Left kidney (tissue), 2 donors: ENCODE data around the gene CACNA1B. TPM values are rescaled to one million over a fixed set of nuclear protein-coding genes. Genes with fewer than 3 reads are reported as not detected.
"Not testable (repeated sequence)": the region's sequence is repeated elsewhere in the genome, so short reads cannot be mapped to it uniquely, and the experiment has no call there.

ENCODE experiments used
- DNase-seq: peaks from one replicate; pipeline ENCODE4 v3.0.0-alpha.2; 2013
- polyA plus RNA-seq: library from polyadenylated mRNA; unstranded; fragments of 120-200 nt; gene quantifications from one replicate; pipeline ENCODE4 v1.2.1, GENCODE V29; 2013; ENCODE audit not compliant: insufficient read length

CACNA1B gene
- polyA plus RNA-seq, 1 donor = 0.52 TPM

- no peak for DNase-seq
Observed at GRCh38 chr9:138099803-138100598, 222.4 kb downstream of the CACNA1B start.

DNA sequence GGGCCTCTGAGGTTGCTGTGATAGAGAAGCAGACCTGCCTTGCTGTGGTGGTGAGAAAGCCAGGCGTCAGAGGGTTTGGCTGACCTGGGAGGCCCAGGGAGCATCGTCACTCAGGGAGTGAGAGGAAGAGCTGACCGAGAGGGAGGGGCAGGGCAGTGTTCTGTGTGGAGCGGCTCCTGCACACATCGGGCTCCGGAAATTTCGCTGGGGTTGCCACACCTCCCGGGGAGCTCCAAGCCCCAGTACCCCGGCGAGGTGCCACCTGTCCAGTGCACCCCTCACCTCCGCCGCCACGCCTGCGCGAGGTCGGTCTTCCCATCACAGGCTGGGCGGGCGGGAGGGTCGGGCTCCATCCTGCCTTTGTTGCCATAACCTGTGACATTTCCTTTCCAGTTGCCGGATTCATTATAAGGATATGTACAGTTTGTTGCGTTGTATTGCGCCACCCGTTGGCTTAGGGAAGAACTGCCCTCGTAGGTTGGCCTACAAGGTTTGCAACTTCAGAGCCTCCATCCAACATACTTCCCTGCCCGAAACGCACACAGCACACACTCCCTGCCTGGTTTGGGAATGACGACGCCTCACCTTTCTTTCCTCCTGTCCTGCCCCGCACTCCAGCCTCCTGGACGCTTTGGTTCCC, 223.2 kb downstream of the CACNA1B start:
- DNase-seq = no peak

GRCh38 chr9:138101444-138102234, 224.1 kb downstream of the CACNA1B start:
- no peak for DNase-seq

- DNase-seq = no peak
Observed at GRCh38 chr9:138102246-138103051, 224.9 kb downstream of the CACNA1B start.

- no peak for DNase-seq
Observed at GRCh38 chr9:138103111-138103848, 225.7 kb downstream of the CACNA1B start.

GRCh38 chr9:138103849-138104206, 226.2 kb downstream of the CACNA1B start:
- no peak for DNase-seq

GRCh38 chr9:138104251-138105122, 226.9 kb downstream of the CACNA1B start:
- no peak for DNase-seq

DNA sequence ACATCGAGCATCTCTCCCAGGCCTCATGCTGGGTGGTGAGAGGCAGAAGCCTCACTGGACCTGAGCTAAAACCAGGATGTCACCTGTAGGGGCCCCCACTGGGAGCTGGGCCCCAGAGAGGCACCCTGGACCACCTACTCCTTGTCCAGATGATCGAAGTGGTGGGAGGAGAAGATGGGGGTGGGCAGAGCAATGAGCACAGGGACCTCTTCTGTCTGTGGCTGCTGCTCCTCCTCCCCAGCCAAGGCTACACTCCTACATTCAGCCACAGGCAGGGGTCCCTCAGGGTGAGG, 227.5 kb downstream of the CACNA1B start:
- no peak for DNase-seq

- no peak for DNase-seq
Observed at GRCh38 chr9:138105561-138106505, 228.3 kb downstream of the CACNA1B start.

DNA sequence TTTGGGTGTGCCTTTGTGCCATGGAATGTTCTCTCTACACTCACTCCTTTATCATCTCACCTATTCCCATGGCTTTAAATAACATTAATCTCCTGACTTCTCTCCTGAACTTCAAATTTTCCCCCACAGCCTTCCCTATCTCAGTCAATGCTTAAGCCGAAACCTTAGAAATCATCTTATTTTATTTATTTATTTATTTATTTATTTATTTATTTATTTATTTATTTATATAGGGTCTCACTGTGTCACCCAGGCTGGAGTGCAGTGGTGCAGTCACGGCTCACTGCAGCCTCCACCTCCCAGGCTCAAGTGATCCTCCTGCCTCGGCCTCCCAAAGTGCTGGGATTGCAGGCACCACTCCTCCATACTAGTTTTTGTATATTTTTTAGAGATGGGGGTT, 229.5 kb downstream of the CACNA1B start:
- DNase-seq = not testable (repeated sequence)

DNA sequence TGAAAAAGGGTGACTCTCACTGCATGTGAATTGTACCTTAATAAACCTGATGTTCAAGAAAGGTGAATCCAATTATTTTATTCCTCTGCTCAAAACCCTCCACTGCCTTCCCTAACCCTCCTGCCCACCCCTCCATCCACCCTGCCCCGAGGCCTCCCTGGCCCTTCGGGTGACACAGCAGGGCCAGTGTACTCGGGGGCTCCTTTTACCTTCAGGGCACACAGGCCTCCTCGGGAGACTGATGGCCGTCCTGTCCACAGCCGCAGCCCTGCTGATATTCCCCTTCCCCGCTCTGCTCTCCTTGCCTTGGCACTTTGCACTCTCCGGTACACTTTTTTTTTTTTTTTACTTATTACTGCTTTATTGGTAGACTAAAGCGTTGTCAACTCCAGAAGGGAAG, 234.0 kb downstream of the CACNA1B start:
- no peak for DNase-seq

- DNase-seq = no peak
Observed at GRCh38 chr9:138112090-138112748, 234.6 kb downstream of the CACNA1B start.

GRCh38 chr9:138112791-138113600, 235.4 kb downstream of the CACNA1B start:
- DNase-seq = no peak

DNA sequence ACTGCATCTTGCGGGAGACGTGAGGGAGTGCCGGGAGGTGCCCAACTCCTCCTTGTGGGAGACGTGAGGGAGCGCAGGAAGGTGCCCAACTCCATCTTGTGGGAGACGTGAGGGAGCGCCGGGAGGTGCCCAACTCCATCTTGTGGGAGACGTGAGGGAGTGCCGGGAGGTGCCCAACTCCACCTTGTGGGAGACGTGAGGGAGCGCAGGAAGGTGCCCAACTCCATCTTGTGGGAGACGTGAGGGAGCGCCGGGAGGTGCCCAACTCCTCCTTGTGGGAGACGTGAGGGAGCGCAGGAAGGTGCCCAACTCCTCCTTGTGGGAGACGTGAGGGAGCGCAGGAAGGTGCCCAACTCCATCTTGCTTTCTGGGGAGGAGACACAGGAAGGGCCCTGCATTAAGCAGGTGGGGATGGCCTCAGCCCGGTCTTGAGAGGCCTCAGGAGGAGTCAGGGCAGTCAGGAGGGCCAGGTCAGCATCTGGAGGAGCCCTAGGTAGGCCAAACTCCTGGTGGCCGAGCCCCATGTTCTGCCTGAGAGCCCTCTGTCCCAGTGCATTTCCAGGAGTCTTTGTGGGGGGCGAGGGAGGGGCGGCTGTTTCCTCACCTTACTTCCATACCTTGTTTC, 236.2 kb downstream of the CACNA1B start:
- not testable (repeated sequence) for DNase-seq

DNA sequence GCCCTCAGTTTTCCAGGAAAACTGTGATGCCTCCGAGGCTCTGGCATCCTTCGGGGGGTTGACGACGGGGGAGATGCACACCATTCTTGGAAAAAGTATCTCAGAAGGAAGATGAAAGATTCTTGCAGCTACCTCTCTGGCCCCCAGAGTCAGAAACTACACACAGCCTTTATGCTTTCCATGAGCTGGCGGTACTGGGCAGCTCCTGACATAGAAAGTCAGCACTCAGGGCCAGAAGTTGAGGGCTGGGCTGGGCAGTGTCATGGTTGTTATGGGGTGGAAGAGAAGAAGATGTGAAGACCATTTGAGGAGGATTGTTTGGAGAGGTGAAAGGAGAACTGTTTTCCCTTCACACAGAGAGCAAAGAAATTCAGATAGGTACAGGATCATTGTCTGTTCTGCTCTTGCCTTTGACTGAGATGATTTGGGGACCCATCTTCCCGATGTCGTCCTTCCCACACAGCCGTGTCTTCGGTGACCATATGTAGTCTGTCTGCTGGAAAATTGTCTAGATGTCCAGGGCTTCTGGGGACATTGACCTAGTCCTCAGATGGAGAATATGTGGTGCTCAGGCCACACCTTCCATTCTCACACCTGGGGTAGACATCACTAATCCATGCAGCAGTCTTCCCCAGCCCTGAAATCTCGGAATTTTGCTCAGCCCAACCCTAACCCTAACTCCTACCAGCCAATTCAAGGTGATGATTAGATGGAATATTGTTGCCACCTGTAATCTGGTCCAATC, 237.1 kb downstream of the CACNA1B start:
- no peak for DNase-seq

- DNase-seq = no peak
Observed at GRCh38 chr9:138115506-138115905, 237.9 kb downstream of the CACNA1B start.

DNA sequence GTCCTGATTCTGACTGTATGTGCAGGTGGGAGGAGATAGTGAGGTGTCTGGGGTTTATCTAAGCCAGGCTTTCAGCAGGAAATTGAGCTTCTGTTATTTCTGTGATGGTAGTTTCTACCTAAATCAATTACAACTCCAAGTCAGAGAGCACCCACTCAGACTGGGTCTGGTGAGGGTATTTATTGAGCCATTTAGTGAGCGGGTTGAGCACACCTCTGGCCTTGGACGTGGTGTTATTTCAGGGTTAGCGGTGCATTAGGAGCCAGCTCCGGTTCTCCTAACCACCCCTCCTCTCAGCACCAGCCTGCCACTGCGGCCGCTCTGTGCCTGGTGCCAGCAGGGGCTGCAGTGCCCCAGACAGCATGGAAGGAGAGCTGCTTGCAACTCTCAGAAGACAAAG, 238.9 kb downstream of the CACNA1B start:
- no peak for DNase-seq
